ENCODE results near the gene VAPB.

VAPB gene

GRCh38 chr20:58486207-58486606 is 97.2 kb downstream of the VAPB start:
- DNase-seq: no peak

- no peak for DNase-seq
Measured at GRCh38 chr20:58492074-58492718, 103.2 kb downstream of the VAPB start.

DNA sequence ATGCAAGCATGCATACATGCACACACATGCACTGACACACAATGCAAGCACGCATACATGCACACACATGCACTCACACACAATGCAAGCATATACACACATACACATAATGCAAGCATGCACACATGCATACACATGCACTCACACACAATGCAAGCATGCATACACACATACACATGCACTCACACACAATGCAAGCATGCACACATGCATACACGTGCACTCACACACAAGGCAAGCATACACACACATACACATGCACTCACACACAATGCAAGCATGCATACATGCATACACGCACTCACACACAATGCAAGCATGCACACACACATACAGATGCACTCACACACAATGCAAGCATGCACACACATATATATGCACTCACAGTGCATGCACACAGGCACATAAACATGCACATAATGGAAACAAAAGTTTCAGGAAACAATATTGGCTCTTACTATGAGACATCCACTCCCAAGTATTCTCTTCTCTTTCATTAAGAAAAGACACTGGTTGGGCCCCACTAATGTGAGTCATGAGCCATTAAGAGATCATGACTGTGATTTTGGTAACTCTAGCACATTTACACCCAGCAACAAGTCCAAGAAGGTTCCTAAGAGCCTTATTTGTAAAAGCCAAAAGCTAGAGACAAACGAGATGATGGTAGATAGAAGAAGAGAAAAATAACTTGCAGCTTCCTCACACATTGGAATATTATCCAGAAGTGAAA is 103.9 kb downstream of the VAPB start:
- no peak for DNase-seq

- no peak for DNase-seq
Measured at GRCh38 chr20:58494923-58495622, 106.0 kb downstream of the VAPB start.

DNA sequence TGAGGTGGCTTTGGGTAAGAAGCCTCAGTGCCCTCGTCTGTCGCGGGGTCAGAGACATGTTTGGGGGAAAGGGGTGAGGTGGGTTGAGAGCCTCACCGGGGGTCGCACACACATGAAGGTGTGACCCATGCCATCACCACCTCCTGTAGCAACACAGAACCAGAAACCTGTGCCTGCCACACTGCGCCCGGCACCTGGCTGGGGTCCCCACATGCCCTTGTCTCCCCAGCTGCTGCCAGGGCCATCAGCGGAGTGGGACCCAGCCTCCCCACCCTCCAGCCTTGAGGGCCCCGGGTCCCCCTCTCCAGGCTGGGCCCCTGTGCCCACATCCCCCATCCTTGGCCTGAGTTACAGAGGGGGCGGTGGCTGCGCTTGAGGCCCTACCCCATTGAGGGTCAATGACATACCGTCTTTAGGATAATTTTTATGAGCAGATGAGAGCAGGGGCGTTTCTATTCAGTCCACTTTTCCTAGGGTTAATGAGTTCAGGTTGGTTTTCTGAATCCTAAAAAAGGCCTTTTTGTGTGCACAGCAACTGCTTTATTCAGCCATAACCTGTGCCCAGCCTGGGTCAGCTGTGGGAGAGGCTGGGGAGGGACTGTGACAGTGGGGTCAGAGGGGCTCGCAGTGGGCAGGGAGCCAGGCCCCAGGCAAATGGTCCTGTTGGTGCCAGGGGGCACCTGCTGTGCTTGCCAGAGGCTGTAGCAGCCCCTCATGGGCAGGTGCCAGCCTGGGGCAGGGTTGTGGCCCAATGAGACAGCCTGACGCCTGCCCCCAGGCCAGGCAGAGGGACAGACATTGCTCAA is 106.8 kb downstream of the VAPB start:
- no peak for DNase-seq

DNA sequence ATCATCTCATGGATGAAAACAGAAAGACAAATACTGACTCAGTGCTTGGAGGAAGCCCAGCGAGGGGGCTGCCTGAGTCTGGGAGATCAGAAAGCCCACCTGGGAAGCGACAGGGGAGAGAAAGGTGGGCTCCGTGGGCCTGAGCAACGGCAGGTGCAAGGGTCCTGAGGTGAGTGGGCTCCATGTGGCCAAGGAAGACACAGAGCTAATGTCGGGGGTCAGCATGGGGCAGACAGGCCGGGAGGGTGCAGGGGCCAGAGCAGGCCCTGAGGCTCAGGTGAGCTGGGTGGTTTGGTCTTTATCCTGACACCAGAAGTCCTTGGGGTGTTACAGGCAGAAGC is 107.4 kb downstream of the VAPB start:
- DNase-seq: no peak

- no peak for DNase-seq
Measured at GRCh38 chr20:58497076-58497641, 108.1 kb downstream of the VAPB start.

DNA sequence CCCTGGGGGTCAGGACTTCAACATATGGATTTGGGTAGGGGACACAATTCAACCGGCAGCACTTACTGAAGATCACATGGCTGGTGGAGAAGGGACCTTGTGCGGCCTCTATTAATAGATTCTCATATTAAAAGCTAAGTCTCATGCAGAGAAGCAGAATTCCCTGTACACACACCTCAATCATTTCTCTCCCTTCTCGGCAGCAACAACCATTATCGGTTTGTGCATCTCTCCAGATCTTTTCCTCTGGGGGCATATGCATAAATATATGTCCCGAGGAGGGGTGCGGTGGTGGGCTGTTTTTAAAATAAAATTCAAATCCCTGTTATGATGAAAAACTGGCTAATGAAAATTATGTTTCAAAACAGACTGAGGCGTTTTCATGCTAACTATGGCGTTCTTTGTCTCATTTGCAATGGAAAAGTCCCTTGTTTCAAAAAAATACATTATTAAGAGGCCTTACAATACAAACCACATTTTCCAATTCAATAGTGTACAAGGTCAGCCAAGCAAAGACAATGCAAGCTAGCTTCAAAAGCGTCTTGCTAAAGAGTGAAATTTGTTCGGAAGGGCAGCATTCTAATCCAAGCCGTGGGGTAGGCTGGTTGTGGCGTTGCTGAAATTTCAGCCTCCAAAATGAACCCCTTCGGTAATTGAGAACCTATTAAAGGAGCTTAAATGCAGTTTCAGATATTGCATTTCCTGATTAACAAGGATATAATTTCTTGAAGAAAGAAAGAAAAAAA is 108.9 kb downstream of the VAPB start:
- DNase-seq: no peak

GRCh38 chr20:58498470-58499068 is 109.5 kb downstream of the VAPB start:
- DNase-seq: no peak

DNA sequence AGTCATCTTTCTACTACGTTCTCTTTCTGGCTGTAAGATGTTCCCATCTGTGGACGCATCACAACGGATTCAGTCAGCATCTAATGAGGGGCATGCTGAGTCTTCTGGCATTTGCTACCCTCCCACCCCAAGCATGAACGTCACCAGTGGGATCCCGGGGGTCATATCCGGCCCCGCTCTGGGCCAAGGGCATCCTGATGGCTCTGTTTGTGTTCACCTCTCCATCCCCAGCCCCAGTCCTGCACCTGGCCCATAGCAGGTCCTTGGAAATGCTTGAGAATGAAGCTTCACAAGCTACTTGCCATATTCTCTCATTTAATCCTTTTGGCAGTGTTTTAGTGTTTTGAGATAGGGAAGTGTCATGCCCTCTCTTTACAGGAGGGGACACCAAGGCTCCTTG is 111.2 kb downstream of the VAPB start:
- DNase-seq: no peak
